MM.1S (cell line): ENCODE results near the gene OTOA.
"Not testable (repeated sequence)": the region's sequence is repeated elsewhere in the genome, so short reads cannot be mapped to it uniquely, and the experiment has no call there.

Experiments
- EZH2 ChIP-seq: fragments of 300-600 bp; sonication (generic); optimal IDR thresholded peaks from 2 replicates; pipeline ENCODE3; 2017; ENCODE audit warnings: low read depth, mild to moderate bottlenecking, antibody characterized with exemption, low read length, mixed read lengths
- TF ChIP-seq, protein P1 (sequence below): fragments of 300-600 bp; sonication (generic); IDR thresholded peaks from 2 replicates; pipeline ENCODE4 v1.5.1; 2016; ENCODE audit warnings: antibody characterized with exemption, low read length, mixed read lengths

DNA sequence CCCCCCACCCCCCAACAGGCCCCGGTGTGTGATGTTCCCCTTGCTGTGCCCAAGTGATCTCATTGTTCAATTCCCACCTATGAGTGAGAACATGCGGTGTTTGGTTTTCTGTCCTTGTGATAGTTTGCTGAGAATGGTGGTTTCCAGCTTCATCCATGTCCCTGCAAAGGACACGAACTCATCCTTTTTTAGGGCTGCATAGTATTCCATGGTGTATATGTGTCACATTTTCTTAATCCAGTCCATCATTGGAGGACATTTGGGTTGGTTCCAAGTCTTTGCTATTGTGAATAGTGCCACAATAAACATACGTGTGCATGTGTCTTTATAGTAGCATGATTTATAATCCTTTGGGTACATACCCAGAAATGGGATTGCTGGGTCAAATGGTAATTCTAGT is 27.2 kb downstream of the OTOA start:
- not testable (repeated sequence) for TF ChIP-seq EZH2
- TF ChIP-seq, protein P1, sequence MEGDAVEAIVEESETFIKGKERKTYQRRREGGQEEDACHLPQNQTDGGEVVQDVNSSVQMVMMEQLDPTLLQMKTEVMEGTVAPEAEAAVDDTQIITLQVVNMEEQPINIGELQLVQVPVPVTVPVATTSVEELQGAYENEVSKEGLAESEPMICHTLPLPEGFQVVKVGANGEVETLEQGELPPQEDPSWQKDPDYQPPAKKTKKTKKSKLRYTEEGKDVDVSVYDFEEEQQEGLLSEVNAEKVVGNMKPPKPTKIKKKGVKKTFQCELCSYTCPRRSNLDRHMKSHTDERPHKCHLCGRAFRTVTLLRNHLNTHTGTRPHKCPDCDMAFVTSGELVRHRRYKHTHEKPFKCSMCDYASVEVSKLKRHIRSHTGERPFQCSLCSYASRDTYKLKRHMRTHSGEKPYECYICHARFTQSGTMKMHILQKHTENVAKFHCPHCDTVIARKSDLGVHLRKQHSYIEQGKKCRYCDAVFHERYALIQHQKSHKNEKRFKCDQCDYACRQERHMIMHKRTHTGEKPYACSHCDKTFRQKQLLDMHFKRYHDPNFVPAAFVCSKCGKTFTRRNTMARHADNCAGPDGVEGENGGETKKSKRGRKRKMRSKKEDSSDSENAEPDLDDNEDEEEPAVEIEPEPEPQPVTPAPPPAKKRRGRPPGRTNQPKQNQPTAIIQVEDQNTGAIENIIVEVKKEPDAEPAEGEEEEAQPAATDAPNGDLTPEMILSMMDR: not testable (repeated sequence)
